ENCODE measurements around the gene XYLT1.

XYLT1 gene

DNA sequence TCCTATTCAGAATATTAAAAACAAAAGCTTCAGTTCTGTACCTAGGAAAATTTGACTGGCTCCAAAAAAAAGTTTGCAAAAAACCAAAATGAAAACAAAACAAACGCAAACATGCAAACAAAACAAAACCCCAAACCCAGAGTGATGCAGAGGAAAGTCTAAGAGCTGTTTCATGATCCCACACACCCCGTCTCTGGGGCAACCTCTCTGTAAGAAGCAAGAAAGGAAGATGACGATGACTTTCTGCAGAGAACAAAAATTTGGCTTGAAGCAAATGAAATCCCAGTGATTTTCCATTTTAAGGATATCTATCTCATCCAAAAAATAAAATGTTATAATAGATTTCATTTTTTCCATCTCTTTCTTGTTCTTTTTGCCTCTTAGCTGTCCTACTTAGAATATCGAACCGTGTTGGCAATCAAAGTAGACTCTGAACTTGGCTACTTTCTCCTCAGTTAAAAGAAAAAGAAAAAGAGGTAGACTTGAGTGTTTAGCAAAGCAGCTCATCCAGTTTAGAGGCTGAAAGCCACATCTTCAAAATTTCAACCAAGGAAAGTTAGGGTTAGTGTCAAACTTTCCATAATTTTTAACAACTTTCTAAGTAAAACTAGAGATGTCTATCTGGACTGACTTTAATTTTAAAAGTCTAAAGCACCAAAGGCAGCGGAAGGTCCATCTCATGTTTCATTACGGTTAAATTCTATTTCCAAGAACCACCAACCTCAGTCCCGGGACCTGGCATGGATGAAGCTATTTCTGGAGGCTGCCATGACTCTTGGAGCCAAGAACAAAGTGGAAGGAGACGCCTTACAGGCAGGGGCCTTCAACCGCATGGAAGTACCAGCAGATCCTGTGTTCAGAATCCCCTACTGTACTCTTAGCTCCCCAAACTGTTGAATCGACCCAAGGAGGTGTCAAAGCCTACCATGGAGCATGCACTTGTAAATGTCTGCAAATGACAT lies 180.8 kb downstream of the XYLT1 start:
- DNase-seq (ENCODE audit: low read depth in 3 of 3): no peak

DNA sequence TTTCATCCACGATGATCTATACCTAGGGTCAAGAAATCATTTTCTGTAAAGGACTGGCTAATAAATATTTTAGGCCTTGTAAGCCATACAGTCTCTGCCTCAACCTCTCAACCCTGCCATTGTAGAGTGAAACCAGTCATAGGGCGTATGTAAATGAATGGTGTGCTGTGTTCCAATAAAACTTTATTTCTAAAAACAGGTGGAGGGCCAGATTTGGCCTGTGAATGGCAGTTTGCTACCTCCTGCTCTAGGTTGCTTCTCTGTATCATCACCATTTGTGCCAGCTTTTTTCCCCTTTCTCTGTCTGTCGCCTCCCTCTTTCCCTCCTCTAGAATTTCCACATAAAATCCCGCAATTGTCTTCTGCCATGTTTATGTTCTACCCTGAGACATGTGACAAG lies 181.7 kb downstream of the XYLT1 start:
- DNase-seq (ENCODE audit: low read depth in 3 of 3): no peak

DNA sequence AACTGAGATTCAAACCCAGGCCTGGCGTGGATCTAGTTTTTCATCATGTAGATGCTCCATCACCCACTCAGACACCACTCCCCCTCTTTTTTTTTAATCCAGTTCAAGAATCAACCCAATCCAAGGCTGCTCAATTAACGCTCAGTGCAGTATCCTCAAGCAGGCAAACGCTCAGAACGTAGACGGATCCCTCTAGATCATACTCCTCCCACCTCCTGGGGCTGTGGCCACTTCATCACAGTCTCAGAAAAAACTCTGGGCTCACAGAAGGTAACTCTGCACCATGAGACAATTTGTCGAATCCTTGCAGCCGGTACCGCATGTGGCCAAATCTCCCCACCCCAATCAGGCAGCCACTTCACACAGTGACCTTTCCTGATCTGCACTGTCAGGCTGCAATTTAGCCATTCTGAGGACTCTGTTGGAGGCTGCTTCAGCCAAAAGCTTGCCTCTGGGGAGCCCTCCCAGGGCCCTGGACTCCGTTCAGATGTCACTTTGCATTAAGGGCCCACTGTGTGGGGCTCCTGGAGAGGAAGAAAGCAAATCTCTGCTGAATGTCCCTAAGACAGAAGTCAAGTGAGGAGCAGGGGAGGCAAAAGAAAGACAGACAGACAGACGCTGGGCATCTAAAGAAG lies 183.5 kb downstream of the XYLT1 start:
- DNase-seq (ENCODE audit: low read depth in 3 of 3): no peak

DNA sequence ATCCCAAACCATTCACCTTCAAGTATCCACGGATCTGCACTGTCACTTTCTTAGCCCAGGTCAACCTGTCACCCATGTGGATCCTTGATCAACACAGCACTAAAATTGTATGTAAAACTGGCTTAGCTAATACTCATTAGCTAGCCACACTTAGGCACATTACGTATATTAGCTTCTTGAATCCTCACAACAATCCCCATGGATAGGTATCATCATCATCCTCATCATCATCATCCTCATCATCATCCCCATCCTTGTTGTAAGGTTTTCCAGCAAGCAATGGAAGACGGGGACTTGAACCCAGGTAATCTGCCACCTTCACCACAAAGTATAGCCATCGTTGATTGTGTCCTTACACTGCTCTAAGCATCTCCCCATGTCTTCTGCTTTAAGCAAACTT lies 184.3 kb downstream of the XYLT1 start:
- no peak for DNase-seq (ENCODE audit: low read depth in 3 of 3)

DNA sequence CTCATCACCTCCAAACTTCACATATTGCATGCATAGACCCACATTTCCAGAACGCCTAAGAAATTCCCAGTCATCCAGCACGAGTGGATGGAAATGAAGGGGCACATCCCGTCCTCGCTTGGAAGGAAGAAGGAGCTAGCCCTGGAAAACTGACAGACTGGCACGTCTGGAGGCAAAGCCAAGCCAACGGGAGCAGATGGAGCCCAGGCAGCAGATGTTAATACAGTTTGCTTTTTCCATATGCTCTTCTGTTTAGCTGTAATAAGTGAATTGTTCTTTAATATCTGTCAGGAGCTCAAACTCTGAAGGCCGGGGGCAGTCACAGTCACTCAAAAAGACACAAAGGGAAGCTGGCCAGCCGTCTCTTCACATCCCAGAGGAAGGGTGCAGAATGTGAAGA lies 187.7 kb downstream of the XYLT1 start:
- DNase-seq (ENCODE audit: low read depth in 3 of 3): no peak

DNA sequence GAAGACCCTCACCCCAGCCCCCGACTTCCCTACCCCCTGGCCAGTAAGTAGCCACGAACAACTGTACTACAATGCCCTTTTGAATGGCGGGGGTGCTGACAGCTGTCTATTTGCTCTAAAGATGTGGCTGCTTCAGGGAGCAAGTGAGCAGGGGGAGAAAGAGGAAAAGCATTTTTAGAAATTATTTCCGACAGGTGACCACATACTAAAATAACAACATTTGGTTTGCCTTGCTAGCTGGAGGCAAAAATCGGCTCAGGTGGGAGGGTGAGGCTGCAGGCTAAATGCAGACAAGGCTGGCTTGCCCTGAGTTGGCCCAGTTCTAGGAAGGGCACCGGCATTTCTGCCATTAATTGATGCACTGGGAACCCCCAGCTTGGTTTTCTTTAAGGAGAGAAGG lies 188.5 kb downstream of the XYLT1 start:
- DNase-seq (ENCODE audit: low read depth in 3 of 3): no peak

DNA sequence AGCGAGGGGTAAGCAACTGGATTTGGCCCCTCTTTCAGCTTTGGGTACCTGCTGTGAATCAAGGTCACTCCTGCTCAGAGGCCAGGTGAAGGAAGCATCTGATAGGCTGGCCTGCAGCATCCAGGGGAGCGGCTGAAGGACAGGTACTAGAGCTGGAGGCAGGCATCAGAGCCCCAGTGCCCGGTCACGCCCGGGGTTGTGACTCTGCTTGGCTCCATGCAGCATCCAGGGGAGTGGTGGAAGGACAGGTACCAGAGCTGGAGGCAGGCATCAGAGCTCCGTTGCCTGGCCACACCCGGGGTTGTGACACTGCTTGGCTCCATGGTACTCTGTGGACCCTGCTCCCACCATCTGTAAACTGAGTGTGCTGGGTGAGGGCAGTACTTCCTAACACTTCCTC lies 189.7 kb downstream of the XYLT1 start:
- DNase-seq (ENCODE audit: low read depth in 3 of 3): no peak

DNA sequence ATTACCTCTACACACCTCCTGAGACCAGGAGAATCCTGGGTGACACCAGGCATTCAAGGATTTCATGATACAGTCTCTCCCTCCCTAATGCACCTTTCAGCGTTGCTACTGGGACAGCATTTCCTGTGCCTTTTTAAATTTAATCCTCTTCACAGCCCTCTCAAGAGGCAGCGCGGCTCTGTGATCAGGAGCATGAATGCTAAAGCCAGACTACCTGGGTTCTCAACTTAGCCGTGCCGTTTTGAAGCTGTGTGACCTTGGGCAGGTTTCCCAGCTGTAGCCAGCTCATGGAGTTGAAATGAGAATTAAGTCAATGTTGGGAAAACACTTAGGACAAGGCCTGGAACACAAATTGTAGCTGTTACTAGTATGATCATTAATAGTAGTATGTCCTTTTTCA lies 191.8 kb downstream of the XYLT1 start:
- DNase-seq (ENCODE audit: low read depth in 3 of 3): no peak

DNA sequence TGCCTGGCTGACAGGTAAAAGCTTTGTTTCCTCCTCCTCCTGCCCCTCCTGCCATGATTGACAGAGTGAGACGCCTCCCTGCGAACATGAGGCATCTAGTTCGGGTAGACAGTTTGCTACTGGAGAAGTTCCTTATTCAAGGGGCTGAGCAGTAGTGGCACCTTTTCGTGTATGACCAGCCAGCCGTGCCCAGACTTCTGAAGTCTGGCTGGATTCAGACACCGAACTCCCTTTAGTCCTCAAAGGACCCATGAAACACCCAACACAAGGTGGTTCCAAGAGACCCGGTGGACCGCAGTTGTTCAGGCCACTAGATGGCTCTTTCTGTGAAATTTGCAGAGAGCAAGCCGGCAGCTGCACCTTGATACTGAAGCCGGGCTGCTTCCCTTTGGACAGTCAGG lies 192.8 kb downstream of the XYLT1 start:
- DNase-seq (ENCODE audit: low read depth in 3 of 3): no peak

DNA sequence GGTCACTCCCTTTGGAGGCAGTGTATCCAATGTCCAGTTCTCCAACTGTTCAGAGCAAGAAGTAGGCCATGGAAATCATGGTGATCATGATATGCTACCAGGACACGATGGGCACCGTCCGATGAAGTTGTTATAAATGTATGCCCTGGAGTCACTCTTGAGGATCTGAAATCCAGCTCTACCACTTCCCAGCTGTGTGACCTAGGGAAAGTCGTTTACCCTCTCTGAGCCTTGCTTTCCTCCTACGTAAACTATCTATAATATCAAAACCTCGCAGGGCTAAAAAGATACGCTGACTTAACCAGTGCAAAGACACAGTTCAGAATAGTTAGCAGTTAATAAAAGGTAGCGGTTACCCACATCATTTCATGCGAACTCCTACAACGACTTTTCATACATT lies 194.2 kb downstream of the XYLT1 start:
- DNase-seq (ENCODE audit: low read depth in 3 of 3): no peak

DNA sequence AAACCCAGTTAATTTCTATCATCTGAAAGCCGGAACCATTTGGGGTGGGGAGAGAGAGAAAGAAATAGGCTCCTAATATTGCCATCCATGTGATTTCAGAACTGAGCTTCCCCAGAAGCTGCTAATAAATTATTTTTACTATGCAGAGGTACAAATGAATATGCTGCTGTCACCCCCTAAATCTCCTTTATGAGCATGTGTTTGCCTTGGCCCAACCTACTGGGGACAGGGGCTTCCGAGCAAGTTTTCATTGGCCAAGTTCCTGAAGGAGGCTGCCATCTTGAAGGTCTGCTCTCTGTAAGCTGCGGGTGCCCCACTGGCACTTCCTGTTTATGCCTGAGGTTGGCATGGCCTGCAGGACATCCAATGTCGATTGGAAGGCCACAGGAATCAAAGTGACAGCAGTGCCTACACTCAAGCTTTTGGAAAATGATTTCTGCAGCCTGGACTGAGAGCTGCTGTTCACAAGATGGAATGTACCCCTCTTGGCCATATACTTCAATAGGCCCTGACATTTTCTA lies 194.7 kb downstream of the XYLT1 start:
- DNase-seq (ENCODE audit: low read depth in 3 of 3): no peak

DNA sequence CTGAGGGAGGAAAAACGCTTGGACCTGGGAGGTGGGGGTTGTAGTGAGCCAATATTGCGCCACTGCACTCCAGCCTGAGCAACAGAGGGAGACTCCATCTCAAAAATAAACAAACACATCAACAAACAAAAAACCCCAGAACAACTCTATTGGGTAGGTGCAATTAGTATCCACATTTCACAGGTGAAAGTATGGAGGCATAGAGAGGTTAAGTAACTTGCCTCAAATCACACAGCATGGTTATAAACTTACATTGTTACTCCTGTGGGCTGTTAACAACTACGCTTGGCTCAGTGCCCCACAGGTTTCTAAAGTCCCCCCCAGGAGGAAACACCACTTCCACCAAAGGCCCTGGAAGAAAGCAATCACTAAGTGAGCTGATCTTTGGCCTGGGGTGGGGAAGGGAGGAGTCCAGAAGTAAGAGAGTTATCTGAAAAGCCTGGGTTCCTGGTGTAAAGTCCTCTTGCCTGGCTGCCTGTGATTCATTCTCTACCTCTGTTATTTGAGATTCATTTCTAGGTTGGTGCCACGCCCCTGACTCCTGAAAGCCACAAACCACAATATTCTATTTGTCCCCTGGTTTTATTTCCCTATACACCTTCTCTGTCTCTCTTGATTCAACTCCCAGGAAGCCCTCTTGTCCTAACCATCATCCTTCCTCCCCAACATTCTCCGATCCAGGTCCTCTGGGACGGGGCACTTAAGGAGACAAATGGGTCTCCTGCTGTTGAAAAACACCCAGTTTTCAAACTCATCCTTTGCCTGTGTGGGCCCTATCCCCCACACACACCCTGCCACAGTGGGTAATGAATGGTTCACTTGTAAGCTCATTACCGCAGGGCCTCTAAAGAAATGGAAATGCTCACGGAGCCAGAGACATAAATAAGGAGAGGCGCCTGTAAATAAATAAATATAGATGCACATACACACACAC lies 195.4 kb downstream of the XYLT1 start:
- DNase-seq (ENCODE audit: low read depth in 3 of 3): no peak

DNA sequence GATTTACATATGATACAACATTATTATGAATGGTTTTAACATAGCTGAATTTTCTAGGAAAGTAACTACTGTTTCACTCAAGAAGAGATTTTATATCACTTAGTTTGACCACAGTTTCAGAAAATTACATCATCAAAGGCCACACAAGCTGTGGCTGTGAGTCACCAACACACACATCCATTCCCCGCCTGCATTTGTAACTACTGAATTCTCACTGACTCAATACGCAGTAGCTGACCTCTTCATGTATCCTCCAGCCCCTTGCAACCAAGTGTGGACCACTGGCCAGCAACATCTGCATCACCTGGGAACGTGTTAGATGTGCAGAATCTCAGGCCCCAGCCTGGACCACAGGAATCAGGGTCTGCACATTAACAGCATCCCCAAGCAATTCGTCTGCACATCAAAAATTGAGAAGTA lies 197.6 kb downstream of the XYLT1 start:
- peak in 2 of 3 donors; percentile 7 to 22 for DNase-seq (ENCODE audit: low read depth in 3 of 3)

DNA sequence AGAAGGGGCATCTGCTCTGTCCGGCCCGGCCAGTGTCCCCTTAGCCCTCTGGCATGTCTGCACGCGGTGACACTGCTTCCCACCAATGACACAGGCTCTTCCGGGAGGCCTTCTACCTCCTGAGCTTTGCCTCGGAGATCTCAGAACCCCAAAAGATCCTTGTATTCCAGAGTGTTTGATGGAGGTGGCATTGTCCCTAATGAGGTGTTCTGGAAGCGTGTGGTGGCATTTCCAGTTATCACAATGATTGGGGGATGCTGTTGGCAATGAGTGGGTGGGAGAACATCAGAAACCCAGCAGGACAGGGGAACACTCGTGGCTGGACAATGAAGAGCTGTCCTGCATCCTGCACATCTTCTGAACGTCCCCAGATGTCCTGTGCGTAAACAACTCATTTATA lies 198.0 kb downstream of the XYLT1 start:
- no peak for DNase-seq (ENCODE audit: low read depth in 3 of 3)

DNA sequence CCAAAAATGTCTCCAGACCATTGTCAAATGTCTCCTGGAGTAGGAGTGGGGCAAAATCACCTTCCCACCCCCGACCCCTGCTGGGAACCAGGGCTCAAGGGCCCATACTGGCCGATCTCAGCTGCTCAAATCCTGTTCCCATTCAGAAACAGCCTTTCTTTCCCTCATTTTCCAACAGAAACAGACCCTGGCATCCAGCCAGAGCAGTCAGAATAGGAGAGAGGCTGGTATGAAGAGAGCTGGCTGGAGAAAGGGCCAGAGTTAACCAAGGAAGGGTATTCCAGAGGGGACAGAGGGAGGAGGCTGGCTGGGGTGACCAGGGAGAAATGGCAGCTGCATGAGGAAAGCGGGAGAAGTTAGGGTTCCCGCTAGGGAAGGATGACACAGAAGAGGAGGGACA lies 199.1 kb downstream of the XYLT1 start:
- no peak for DNase-seq (ENCODE audit: low read depth in 3 of 3)

DNA sequence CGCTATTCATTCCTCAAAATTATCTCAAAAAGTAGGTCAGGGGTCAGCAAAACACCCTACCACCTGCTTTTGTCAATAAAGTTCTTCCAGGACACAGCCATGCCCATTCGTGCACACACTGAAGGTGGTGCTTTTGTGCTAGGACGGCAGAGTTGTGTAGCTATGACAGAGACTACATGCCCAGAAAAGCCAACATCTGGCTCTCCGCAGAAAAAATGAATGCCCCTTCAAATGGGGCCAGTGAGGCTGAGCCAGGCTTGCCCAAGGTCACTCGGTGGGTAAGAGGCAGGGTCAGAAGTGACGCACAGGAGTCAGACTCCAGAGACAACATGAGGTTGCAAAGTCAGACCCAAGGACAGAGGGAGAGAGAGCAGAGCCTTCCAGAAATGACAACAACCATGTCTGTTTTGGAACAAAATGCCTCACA lies 200.1 kb downstream of the XYLT1 start:
- no peak for DNase-seq (ENCODE audit: low read depth in 3 of 3)

DNA sequence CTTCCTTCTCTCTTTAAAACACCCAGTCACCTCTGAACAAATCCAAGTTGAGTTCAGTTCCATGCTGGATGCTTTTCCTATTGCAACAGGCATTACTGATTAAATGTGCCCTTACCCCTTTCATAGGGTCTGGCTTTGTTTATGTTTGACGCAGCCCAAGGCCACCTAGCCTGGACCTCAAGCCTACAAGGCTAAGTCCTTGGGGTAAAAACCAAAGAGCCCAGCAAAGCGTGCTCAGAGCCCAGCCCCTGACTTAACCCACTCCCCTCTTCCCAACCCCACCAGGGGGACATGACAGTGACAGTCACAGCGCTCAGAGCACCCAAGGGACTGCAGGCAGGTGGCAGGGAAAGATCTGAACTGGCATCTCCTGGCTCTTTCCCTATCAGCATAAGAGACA lies 200.6 kb downstream of the XYLT1 start:
- no peak for DNase-seq (ENCODE audit: low read depth in 3 of 3)

DNA sequence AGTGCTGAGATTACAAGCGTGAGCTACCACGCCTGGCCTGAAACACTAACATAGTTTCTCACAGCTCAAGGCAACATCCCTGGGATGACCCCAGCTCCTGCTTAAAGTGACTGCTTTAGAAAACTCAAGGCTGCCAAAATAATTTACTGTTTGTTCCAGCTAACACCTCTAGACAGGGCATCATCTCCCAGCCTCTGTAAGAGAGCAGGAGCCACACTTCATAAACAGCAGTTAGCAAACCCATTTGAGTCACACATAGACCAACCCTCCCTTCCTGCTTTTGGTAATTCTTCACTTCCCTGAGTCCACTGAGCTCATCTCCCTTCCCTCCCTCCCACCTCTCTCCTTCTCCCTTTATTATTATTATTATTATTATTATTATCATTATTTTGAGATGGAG lies 201.3 kb downstream of the XYLT1 start:
- DNase-seq (ENCODE audit: low read depth in 3 of 3): no peak

DNA sequence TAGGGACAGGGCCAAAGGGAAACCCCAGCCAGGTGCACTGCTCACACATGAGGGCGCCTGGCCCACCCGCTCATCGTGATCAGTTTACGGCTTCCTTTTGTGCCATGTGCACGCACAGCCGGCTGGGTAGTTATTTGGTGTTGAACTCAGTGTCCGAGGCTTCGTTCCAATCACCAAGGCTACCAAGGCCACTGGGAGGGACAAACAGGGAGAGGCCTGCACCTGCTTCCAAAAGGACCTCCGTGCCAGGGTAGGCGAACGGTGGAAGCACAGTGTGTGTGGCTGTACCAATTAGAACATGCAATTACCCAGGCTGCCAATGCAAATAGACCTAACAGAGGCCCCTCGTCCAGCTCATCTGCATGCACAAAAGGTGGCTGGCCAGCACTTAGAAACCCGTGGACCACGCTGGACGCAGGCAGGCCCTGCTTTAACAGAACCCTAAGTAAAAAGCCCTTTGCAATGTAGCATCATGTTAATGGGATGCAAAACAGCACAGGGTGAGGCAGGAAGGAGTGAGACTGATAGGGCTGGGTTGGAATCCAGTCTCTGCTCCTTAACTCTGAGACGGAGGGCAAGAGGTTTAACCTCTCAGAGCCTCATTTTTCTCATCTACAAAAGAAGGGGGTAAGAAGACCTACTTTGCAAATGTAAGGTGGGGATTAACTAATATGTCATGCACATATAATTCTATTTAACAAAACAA lies 204.0 kb downstream of the XYLT1 start:
- DNase-seq (ENCODE audit: low read depth in 3 of 3): no peak

DNA sequence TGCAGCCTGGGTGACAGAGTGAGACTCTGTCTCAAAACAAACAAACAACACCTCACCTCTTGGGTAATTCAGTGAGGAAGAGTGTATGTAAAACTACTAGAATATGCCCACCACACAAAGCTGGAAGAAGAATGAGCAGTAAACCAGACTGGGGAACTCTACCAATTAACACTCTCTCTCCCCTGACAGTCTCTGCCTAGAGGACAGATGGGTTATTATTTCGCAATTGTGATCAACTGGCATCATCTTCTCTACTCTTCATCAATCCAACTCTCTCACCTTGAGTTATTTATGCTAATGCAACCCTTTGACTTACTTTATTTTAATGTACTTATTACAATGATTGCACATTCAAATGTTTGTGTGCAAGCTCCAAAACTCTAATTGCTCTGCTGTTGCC lies 205.6 kb downstream of the XYLT1 start:
- DNase-seq (ENCODE audit: low read depth in 3 of 3): no peak

DNA sequence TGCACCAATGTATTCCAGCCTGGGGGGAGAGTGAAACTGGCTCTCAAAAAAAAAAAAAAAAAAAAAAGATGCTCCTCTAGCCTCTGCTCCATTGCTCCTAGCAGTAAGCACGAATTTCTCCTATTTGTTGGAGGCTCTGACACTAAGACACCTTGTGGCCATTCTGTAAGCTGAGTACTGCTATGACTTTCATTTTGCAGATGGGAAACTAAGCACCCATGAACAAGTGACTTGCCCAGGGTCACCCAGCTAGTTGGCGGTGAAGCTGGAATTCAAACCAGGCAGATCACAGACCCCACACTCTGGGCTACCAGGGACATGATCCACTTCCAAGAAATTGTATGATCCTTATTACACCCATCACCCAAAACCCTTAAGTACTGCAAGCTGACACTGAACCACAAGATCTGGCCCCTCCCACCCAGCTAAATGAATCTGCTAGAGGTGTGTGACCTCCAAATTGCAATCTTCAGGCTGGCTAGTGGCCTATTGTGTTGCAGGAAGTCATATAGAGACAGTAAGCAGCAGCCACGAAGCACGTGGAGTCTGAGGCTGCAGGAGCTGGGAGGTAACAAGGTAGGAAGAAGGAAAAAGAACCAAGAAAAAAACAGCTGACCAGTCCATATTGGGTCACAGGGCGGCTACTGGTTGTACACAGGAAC lies 209.4 kb downstream of the XYLT1 start:
- no peak for DNase-seq (ENCODE audit: low read depth in 3 of 3)
